H1 (cell line): ENCODE results near the gene PANX1. TPM values are rescaled to one million over a fixed set of nuclear protein-coding genes. Genes with fewer than 3 reads are reported as not detected.

ENCODE experiments used
- CTCF ChIA-PET: fragments of 300-600 bp; sonication (Branson Sonifier 250); formaldehyde crosslinking; loops from one replicate; lab custom pipeline; 2021; ENCODE audit not compliant: partially characterized antibody; lab: Charles Lee
- POLR2A ChIA-PET: fragments of 300-600 bp; sonication (Branson Sonifier 250); formaldehyde crosslinking; loops from one replicate; lab custom pipeline; 2021; ENCODE audit warnings: inconsistent platforms; ENCODE audit not compliant: partially characterized antibody; lab: Charles Lee
- DNase-seq, 2 experiments: peaks; one replicate each; pipeline versions ENCODE4 v3.0.0 to v3.0.0-alpha.2; 2010 to 2022; ENCODE audit warnings: low spot score in 2 of 2, low read depth in 1 of 2, mixed read lengths in 1 of 2
- FAIRE-seq: peaks from 2 replicates; lab custom pipeline; 2011; peaks lifted over from hg19 to GRCh38; lab: Jason Lieb, UNC
- H2AFZ ChIP-seq: 2 replicates; pipeline ENCODE4 v1.8.1; 2012; ENCODE audit warnings: low read length, inconsistent platforms
- H2AK5ac ChIP-seq: 2 replicates; pipeline ENCODE4 v1.6.1; 2013; ENCODE audit warnings: low read depth, low read length
- H2BK120ac ChIP-seq: replicated peaks from 2 replicates; pipeline ENCODE3; 2013; ENCODE audit warnings: low read depth, low read length, inconsistent platforms
- H2BK12ac ChIP-seq: 2 replicates; pipeline ENCODE4 v1.6.1; 2013; ENCODE audit warnings: low read depth, low read length
- H2BK15ac ChIP-seq: 2 replicates; pipeline ENCODE4 v1.6.1; 2013; ENCODE audit warnings: low read length
- H2BK20ac ChIP-seq: 2 replicates; pipeline ENCODE4 v1.6.1; 2013; ENCODE audit warnings: low read length
- H2BK5ac ChIP-seq: 2 replicates; pipeline ENCODE4 v1.6.1; 2013; ENCODE audit warnings: low read depth, low read length
- H3K14ac ChIP-seq: 2 replicates; pipeline ENCODE4 v1.6.1; 2013; ENCODE audit warnings: inconsistent platforms; ENCODE audit not compliant: insufficient read length
- H3K18ac ChIP-seq: 2 replicates; pipeline ENCODE4 v1.6.1; 2013; ENCODE audit warnings: low read length; ENCODE audit errors: extremely low read depth
- H3K23ac ChIP-seq: 2 replicates; pipeline ENCODE4 v1.6.1; 2013; ENCODE audit warnings: inconsistent platforms; ENCODE audit not compliant: insufficient read length
- H3K23me2 ChIP-seq: 2 replicates; pipeline ENCODE4 v1.6.1; 2013; ENCODE audit warnings: low read depth, low read length
- H3K27ac ChIP-seq: 2 replicates; pipeline ENCODE4 v1.6.1; 2011; ENCODE audit warnings: low read depth, low read length, inconsistent platforms
- H3K27me3 ChIP-seq, 4 experiments: replicated peaks in 1 of 4; 1 replicate in 1 of 4; 2 replicates in 3 of 4; pipeline versions ENCODE4 v1.6.1 to v1.8.1; 2011 to 2013; ENCODE audit warnings: low read length in 3 of 4, mild to moderate bottlenecking in 3 of 4, inconsistent platforms in 2 of 4, mixed read lengths in 2 of 4, moderate library complexity in 1 of 4; ENCODE audit not compliant: control insufficient read depth in 3 of 4, insufficient read depth in 3 of 4; ENCODE audit errors: extremely low read depth in 1 of 4
- H3K36me3 ChIP-seq, 4 experiments: 2 replicates each; pipeline versions ENCODE4 v1.6.1 to v1.8.1; 2011 to 2013; ENCODE audit warnings: mild to moderate bottlenecking in 4 of 4, low read length in 3 of 4, moderate library complexity in 2 of 4, control low read depth in 1 of 4, inconsistent platforms in 1 of 4; ENCODE audit not compliant: insufficient read depth in 4 of 4, control insufficient read depth in 2 of 4
- H3K4ac ChIP-seq: replicated peaks from 2 replicates; pipeline ENCODE3; 2013; ENCODE audit warnings: low read length, low read depth, mixed read lengths, inconsistent platforms; ENCODE audit not compliant: insufficient read length
- H3K4me1 ChIP-seq, 4 experiments: replicated peaks in 1 of 4; 1 replicate in 1 of 4; 2 replicates in 3 of 4; pipeline versions ENCODE4 v1.6.1 to v1.8.1; 2011 to 2013; ENCODE audit warnings: low read length in 3 of 4, inconsistent platforms in 2 of 4, mixed read lengths in 1 of 4; ENCODE audit not compliant: insufficient read depth in 4 of 4, control insufficient read depth in 3 of 4
- H3K4me2 ChIP-seq, 2 experiments: 2 replicates each; pipeline versions ENCODE4 v1.6.1 to v1.8.1; 2011 to 2013; ENCODE audit warnings: low read depth in 2 of 2, low read length in 2 of 2, control low read depth in 1 of 2, inconsistent platforms in 1 of 2, mild to moderate bottlenecking in 1 of 2; ENCODE audit not compliant: insufficient read depth in 1 of 2
- H3K4me3 ChIP-seq, 4 experiments: fragments of 200-600, 300-600 bp in 1 of 4; sonication (generic), shearing (Covaris generic), sonication (Bioruptor Twin) in 1 of 4; 2 replicates each; pipeline versions ENCODE4 v1.5.1 to v1.8.1; 2011 to 2016; ENCODE audit warnings: low read length in 4 of 4, low read depth in 3 of 4, control low read depth in 2 of 4, inconsistent platforms in 2 of 4, mild to moderate bottlenecking in 2 of 4, mixed read lengths in 1 of 4, moderate library complexity in 1 of 4; ENCODE audit not compliant: insufficient read depth in 2 of 4; ENCODE audit errors: extremely low read depth in 1 of 4
- H3K56ac ChIP-seq: replicated peaks from 2 replicates; pipeline ENCODE3; 2013; ENCODE audit warnings: low read depth, mild to moderate bottlenecking, mixed read lengths, low read length, inconsistent platforms; ENCODE audit not compliant: insufficient read length
- H3K79me1 ChIP-seq: 2 replicates; pipeline ENCODE4 v1.6.1; 2013; ENCODE audit warnings: low read depth, low read length, control low read depth
- H3K79me2 ChIP-seq, 2 experiments: 2 replicates each; pipeline versions ENCODE4 v1.6.1 to v1.8.1; 2012 to 2013; ENCODE audit warnings: low read length in 2 of 2, mild to moderate bottlenecking in 2 of 2, inconsistent platforms in 1 of 2; ENCODE audit not compliant: insufficient read depth in 2 of 2, control insufficient read depth in 1 of 2
- H3K9ac ChIP-seq, 4 experiments: replicated peaks in 1 of 4; 1 replicate in 1 of 4; 2 replicates in 3 of 4; pipeline versions ENCODE4 v1.6.1 to v1.8.1; 2011 to 2013; ENCODE audit warnings: low read depth in 3 of 4, low read length in 3 of 4, control low read depth in 2 of 4, mild to moderate bottlenecking in 2 of 4, moderate library complexity in 2 of 4, inconsistent platforms in 1 of 4; ENCODE audit errors: extremely low read depth in 1 of 4
- H3K9me3 ChIP-seq, 2 experiments: 2 replicates each; pipeline versions ENCODE4 v1.6.1 to v1.8.1; 2012 to 2013; ENCODE audit warnings: mild to moderate bottlenecking in 2 of 2, moderate library complexity in 2 of 2, control low read depth in 1 of 2, inconsistent platforms in 1 of 2, low read depth in 1 of 2, low read length in 1 of 2, mixed read lengths in 1 of 2; ENCODE audit not compliant: insufficient read depth in 2 of 2
- H4K20me1 ChIP-seq, 2 experiments: replicated peaks in 1 of 2; 2 replicates each; pipeline versions ENCODE3 to v1.8.1; 2011 to 2013; ENCODE audit warnings: inconsistent platforms in 2 of 2, low read length in 2 of 2, mild to moderate bottlenecking in 1 of 2; ENCODE audit not compliant: insufficient read depth in 2 of 2, control insufficient read depth in 1 of 2
- H4K5ac ChIP-seq: 2 replicates; pipeline ENCODE4 v1.6.1; 2013; ENCODE audit warnings: low read length, low read depth, mixed read lengths, inconsistent platforms; ENCODE audit not compliant: insufficient read length
- H4K8ac ChIP-seq: 2 replicates; pipeline ENCODE4 v1.8.0; 2013; ENCODE audit warnings: mild to moderate bottlenecking, moderate library complexity, low read length, inconsistent platforms; ENCODE audit not compliant: insufficient read depth; ENCODE audit errors: extremely low read depth
- H4K91ac ChIP-seq: replicated peaks from 2 replicates; pipeline ENCODE3; 2013; ENCODE audit warnings: low read length, mixed read lengths, inconsistent platforms; ENCODE audit not compliant: insufficient read length
- CBX8 ChIP-seq: fragments of 300-800, 300-1000 bp; sonication (generic); IDR thresholded peaks from 2 replicates; pipeline ENCODE4 v1.7.1; 2016; ENCODE audit warnings: low read depth, low read length, borderline replicate concordance
- CEBPB ChIP-seq: IDR thresholded peaks from 2 replicates; pipeline ENCODE4 v1.6.1; 2012; ENCODE audit warnings: low read depth, low read length
- POU5F1 ChIP-seq: IDR thresholded peaks from 2 replicates; pipeline ENCODE4 v1.6.1; 2011; ENCODE audit warnings: low read depth, mild to moderate bottlenecking, low read length, moderate library complexity
- WGBS, 2 experiments: shearing (Covaris generic) in 1 of 2; methylation state at CpG; one replicate each; pipeline versions ENCODE4 v1.1.6 to v1.1.7; 2013 to 2015; ENCODE audit warnings: low lambda C conversion rate in 2 of 2, mixed read lengths in 2 of 2, inconsistent platforms in 1 of 2, low coverage in 1 of 2, missing lambda C conversion rate in 1 of 2; ENCODE audit not compliant: insufficient replicate concordance in 2 of 2, insufficient coverage in 1 of 2, insufficient read length in 1 of 2; ENCODE audit errors: extremely low coverage in 1 of 2, missing lambda C conversion rate in 1 of 2; 5-methylcytosine and 5-hydroxymethylcytosine counted together
- polyA plus RNA-seq, 7 experiments: library from polyadenylated mRNA; depleted of rRNA in 3 of 7; stranded (reverse) in 5 of 7; unstranded in 2 of 7; fragments of >200 nt in 5 of 7; fragments of 200-250 nt in 2 of 7; gene quantifications; 1 replicate in 5 of 7; 2 replicates in 1 of 7; 4 replicates in 1 of 7; pipeline versions ENCODE4 v1.2.1 to v1.2.3, GENCODE V29; 2011 to 2013; ENCODE audit warnings: missing spikeins in 2 of 7, mixed read lengths in 2 of 7
- total RNA-seq: library from RNA; stranded (reverse); fragmentation: NEBNext Ultra II Directional; extraction: Animal tissue kit (Norgen Biotek cat#: 25700); gene quantifications from 2 replicates; pipeline ENCODE4 v1.2.1, GENCODE V29; 2021
- TF ChIP-seq, protein P1 (sequence below): IDR thresholded peaks from 2 replicates; pipeline ENCODE4 v1.6.1; 2012; ENCODE audit warnings: inconsistent platforms
- TF ChIP-seq, protein P2 (sequence below), 3 experiments: IDR thresholded peaks; 1 replicate in 2 of 3; 2 replicates in 1 of 3; pipeline versions ENCODE4 v1.5.1 to v1.6.1; 2011; ENCODE audit warnings: low read length in 3 of 3, mild to moderate bottlenecking in 3 of 3, inconsistent platforms in 2 of 3, low read depth in 1 of 3, moderate library complexity in 1 of 3; ENCODE audit not compliant: insufficient read depth in 1 of 3; ENCODE audit errors: control extremely low read depth in 1 of 3

PANX1 gene
- total and polyA plus RNA-seq, 2 of the 8 experiments (the other 6 are each of a cell fraction or from before 2014, with no cell fraction given): 15.9 to 35.2 TPM

DNA sequence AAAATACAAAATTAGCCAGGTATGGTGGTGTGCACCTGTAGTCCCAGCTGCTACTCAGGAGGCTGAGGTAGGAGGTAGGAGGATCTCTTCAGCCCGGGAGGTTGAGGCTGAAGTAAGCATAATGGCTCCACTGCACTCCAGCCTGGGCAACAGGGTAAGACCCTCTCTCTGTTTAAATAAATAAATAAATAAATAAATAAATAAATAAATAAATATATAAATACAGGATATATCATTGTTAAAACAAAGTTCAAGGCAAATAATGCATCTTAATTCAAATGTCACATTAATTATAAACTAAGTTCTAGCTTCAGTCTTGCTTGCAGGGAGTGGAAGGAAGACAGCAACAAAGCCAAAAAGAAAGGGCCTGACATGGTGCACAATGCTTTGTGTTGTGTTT lies 44.5 kb upstream of the PANX1 start:
- no peak overlapping the region for H3K23ac ChIP-seq
- WGBS, 2 experiments: 92% methylated on average over 1 of the region's 1 CpG; no CpG with 5 or more reads in 1 of the 2 experiments
- no peak overlapping the region for H3K14ac ChIP-seq
- no peak overlapping the region for H3K56ac ChIP-seq
- CTCF ChIA-PET: interaction anchor here (0.8 kb wide), 1 partner anchor 67 kb away, joined by 3 read pairs; no protein-coding TSS in a partner anchor
- H2BK5ac ChIP-seq: no peak overlapping the region
- H3K4me1 ChIP-seq: no peaks in the 10 kb centered on the region
- H3K36me3 ChIP-seq: no peaks in the 10 kb centered on the region
- H2BK12ac ChIP-seq: no peak overlapping the region
- no peak overlapping the region for H3K27ac ChIP-seq
- H4K5ac ChIP-seq: no peak overlapping the region
- no peaks in the 10 kb centered on the region for H3K27me3 ChIP-seq
- H3K4ac ChIP-seq: no peak overlapping the region
- H3K9me3 ChIP-seq: no peaks in the 10 kb centered on the region
- FAIRE-seq (no peak), DNase-seq (no peak)
- no peak overlapping the region for H3K4me3 ChIP-seq
- H3K18ac ChIP-seq: no peak overlapping the region
- no peaks in the 10 kb centered on the region for H4K20me1 ChIP-seq
- no peaks in the 10 kb centered on the region for H3K79me2 ChIP-seq
- no peak overlapping the region for H2BK15ac ChIP-seq
- POLR2A ChIA-PET: interaction anchor here (0.6 kb wide), 1 partner anchor 78 kb away, joined by 3 read pairs; no protein-coding TSS in a partner anchor
- no peak overlapping the region for H2AFZ ChIP-seq
- no peaks in the 10 kb centered on the region for H3K23me2 ChIP-seq
- no peak overlapping the region for H4K91ac ChIP-seq
- no peak overlapping the region for H2BK120ac ChIP-seq
- TF ChIP-seq POU5F1 (no peak), CBX8 (no peak), CEBPB (no peak)
- TF ChIP-seq, protein P1, sequence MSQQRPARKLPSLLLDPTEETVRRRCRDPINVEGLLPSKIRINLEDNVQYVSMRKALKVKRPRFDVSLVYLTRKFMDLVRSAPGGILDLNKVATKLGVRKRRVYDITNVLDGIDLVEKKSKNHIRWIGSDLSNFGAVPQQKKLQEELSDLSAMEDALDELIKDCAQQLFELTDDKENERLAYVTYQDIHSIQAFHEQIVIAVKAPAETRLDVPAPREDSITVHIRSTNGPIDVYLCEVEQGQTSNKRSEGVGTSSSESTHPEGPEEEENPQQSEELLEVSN: no peak
- TF ChIP-seq, protein P2, sequence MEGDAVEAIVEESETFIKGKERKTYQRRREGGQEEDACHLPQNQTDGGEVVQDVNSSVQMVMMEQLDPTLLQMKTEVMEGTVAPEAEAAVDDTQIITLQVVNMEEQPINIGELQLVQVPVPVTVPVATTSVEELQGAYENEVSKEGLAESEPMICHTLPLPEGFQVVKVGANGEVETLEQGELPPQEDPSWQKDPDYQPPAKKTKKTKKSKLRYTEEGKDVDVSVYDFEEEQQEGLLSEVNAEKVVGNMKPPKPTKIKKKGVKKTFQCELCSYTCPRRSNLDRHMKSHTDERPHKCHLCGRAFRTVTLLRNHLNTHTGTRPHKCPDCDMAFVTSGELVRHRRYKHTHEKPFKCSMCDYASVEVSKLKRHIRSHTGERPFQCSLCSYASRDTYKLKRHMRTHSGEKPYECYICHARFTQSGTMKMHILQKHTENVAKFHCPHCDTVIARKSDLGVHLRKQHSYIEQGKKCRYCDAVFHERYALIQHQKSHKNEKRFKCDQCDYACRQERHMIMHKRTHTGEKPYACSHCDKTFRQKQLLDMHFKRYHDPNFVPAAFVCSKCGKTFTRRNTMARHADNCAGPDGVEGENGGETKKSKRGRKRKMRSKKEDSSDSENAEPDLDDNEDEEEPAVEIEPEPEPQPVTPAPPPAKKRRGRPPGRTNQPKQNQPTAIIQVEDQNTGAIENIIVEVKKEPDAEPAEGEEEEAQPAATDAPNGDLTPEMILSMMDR (IDR thresholded peaks at IDR 0.05; ENCODE audit: control extremely low read depth in 1 of 3, insufficient read depth in 1 of 3, low read depth in 1 of 3, low read length in 3 of 3): no peak
- H2AK5ac ChIP-seq: no peak overlapping the region
- no peaks in the 10 kb centered on the region for H3K79me1 ChIP-seq
- no peak overlapping the region for H3K9ac ChIP-seq
- no peak overlapping the region for H4K8ac ChIP-seq
- no peak overlapping the region for H2BK20ac ChIP-seq
- H3K4me2 ChIP-seq: no peak overlapping the region
